ENCODE measurements around the gene EIF2D. TPM values are rescaled to one million over a fixed set of nuclear protein-coding genes. Genes with fewer than 3 reads are reported as not detected.
A peak's percentile ranks its signal among the peaks of the same experiment; 100 is the strongest.

Gene EIF2D
- total RNA-seq, 4 donors from 2014 or later, result 20.9 to 57.3 (median 39.5) TPM

GRCh38 chr1:206588492-206588891, 23.8 kb downstream of the EIF2D start:
- intact Hi-C loops (cut with DNase I; ENCODE audit: low total_unique reads) (no loop called here), in situ Hi-C loops (cut with MboI; ENCODE audit: low pct_ligation_motif_present in 1 of 4, low pct_unique_long_range_greater_than_20kb in 1 of 4, low sequenced_read_pairs in 3 of 4) (loop anchor here (10.0 to 25.0 kb wide), 2 partner anchors 101 to 104 kb away; no protein-coding TSS in a partner anchor)
- Histone ChIP-seq H3K4me1 (peaks cover 0 to 14% (median 1%) of the 10 kb centered on the region in 4 donors), H3K27me3 (no peaks in the 10 kb centered on the region), H3K9me3 (no peaks in the 10 kb centered on the region), H3K36me3 (peaks cover 0 to 19% (median 5%) of the 10 kb centered on the region in 4 donors), H3K27ac (peak overlapping the region in 3 of 4 donors; percentile 22 to 25 (median 22)), H3K4me3 (no peak overlapping the region)
- no peak for TF ChIP-seq POLR2AphosphoS5 (IDR thresholded peaks at IDR 0.05)
- 83 to 100% methylated on average over 1 to 6 of the region's 6 CpGs for WGBS, 2 donors (ENCODE audit: low coverage in 1 of 2)
- no peak for DNase-seq

- WGBS, 2 donors (ENCODE audit: low coverage in 1 of 2), result 87% methylated on average over 12 of the region's 14 CpGs; no CpG with 5 or more reads in 1 of the 2 donors
- H3K9me3 ChIP-seq, result no peaks in the 10 kb centered on the region
- H3K4me1 ChIP-seq, result peaks cover 0 to 14% (median 1%) of the 10 kb centered on the region in 4 donors
- no peak for TF ChIP-seq CTCF (IDR thresholded peaks at IDR 0.05)
- no peak for TF ChIP-seq POLR2A (IDR thresholded peaks at IDR 0.05)
- TF ChIP-seq EP300 (IDR thresholded peaks at IDR 0.05; ENCODE audit: low read depth), result no peak
- TF ChIP-seq POLR2AphosphoS5 (IDR thresholded peaks at IDR 0.05), result no peak
- H3K36me3 ChIP-seq, result peaks cover 0 to 15% (median 5%) of the 10 kb centered on the region in 4 donors
- no peak overlapping the region for H3K27ac ChIP-seq
- intact Hi-C loops (cut with DNase I; ENCODE audit: low total_unique reads) (no loop called here), in situ Hi-C loops (cut with MboI; ENCODE audit: low pct_ligation_motif_present in 1 of 4, low pct_unique_long_range_greater_than_20kb in 1 of 4, low sequenced_read_pairs in 3 of 4) (loop anchor here (10.0 to 25.0 kb wide), 2 partner anchors 101 to 103 kb away; no protein-coding TSS in a partner anchor)
- H3K4me3 ChIP-seq, result no peak overlapping the region
- H3K27me3 ChIP-seq, result no peaks in the 10 kb centered on the region
- no peak for DNase-seq
Measured at GRCh38 chr1:206587904-206588303, 24.4 kb downstream of the EIF2D start.

- Histone ChIP-seq H3K4me3 (no peak overlapping the region), H3K27me3 (no peaks in the 10 kb centered on the region), H3K27ac (no peak overlapping the region), H3K4me1 (peaks cover 0 to 14% (median 1%) of the 10 kb centered on the region in 4 donors), H3K9me3 (no peaks in the 10 kb centered on the region), H3K36me3 (peaks cover 0 to 5% (median 1%) of the 10 kb centered on the region in 4 donors)
- WGBS, 2 donors (ENCODE audit: low coverage in 1 of 2), result 76 to 92% methylated on average over 3 to 13 of the region's 13 CpGs
- TF ChIP-seq POLR2AphosphoS5 (IDR thresholded peaks at IDR 0.05) (no peak), POLR2A (IDR thresholded peaks at IDR 0.05) (no peak), CTCF (IDR thresholded peaks at IDR 0.05) (no peak), EP300 (IDR thresholded peaks at IDR 0.05; ENCODE audit: low read depth) (no peak)
- in situ Hi-C loops (cut with MboI; ENCODE audit: low pct_ligation_motif_present in 1 of 4, low pct_unique_long_range_greater_than_20kb in 1 of 4, low sequenced_read_pairs in 3 of 4), result loop anchor here (10.0 to 25.0 kb wide), 2 partner anchors 99 to 102 kb away; no protein-coding TSS in a partner anchor
- intact Hi-C loops (cut with DNase I; ENCODE audit: low total_unique reads), result no loop called here
- DNase-seq, result no peak
Measured at GRCh38 chr1:206586501-206587445, 25.5 kb downstream of the EIF2D start.

- Histone ChIP-seq H3K9me3 (no peaks in the 10 kb centered on the region), H3K27ac (no peak overlapping the region), H3K4me3 (no peak overlapping the region), H3K4me1 (peaks cover 0 to 17% (median 0%) of the 10 kb centered on the region in 4 donors), H3K36me3 (no peaks in the 10 kb centered on the region), H3K27me3 (no peaks in the 10 kb centered on the region)
- intact Hi-C loops (cut with DNase I; ENCODE audit: low total_unique reads) (loop anchor here (5.0 kb wide), 1 partner anchor 92 kb away; no protein-coding TSS in a partner anchor), in situ Hi-C loops (cut with MboI; ENCODE audit: low pct_ligation_motif_present in 1 of 4, low pct_unique_long_range_greater_than_20kb in 1 of 4, low sequenced_read_pairs in 3 of 4) (loop anchor here (5.0 to 25.0 kb wide), 4 partner anchors 37 to 100 kb away; no protein-coding TSS in a partner anchor)
- whole genome bisulfite sequencing, 2 donors (ENCODE audit: low coverage in 1 of 2), result 40 to 74% methylated on average over 1 to 4 of the region's 4 CpGs
- TF ChIP-seq CTCF (IDR thresholded peaks at IDR 0.05) (no peak), POLR2A (IDR thresholded peaks at IDR 0.05) (no peak), POLR2AphosphoS5 (IDR thresholded peaks at IDR 0.05) (no peak), EP300 (IDR thresholded peaks at IDR 0.05; ENCODE audit: low read depth) (no peak)
- no peak for DNase-seq
Measured at GRCh38 chr1:206584683-206585082, 27.6 kb downstream of the EIF2D start.

Data from transverse colon (tissue), 4 donors.